ENCODE measurements around the gene MCC. TPM values are rescaled to one million over a fixed set of nuclear protein-coding genes. Genes with fewer than 3 reads are reported as not detected.

The MCC gene
- total RNA-seq, 1 experiment from 2014 or later: 0.60 TPM

DNA sequence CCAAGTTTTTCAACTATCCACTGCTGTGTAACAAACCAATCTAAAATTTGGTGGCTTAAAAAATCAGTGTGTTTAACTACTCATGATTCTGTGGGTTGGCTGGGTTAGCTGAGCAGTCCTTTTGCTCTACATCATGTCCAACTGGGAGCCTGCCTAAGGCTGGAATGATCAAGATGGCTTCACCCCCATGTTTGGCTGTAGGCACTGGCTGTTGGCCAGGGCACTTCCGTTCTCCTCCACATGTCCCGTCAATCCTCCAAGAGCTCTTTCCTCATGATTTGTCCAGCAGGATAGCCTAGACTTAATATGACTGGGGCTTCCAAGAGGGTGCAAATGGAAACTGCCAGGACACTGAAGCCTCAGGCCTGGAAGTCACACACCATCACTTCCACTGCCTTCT, 36.5 kb downstream of the MCC start:
- POLR2A ChIA-PET (ENCODE audit: low non-redundant PET): no interaction called here
- CTCF ChIA-PET: no interaction called here

DNA sequence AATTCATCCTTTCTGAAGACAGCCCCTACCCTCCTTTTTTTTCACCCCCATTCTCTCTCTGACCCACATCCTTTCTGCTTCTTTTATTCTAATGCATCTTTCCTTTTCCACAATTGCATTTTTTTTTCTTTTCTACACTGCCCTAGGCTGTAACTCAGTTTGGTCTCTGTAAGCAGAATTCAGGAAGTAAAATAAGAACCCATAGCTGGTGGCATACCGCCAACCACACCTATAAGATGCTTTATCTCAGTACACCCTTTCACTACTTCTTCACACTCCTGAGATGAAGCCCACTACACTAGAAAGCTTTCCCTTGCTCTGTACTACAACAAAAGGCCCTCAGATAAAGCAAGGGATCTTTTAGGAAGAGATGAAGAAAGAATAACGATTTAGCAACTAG, 37.3 kb downstream of the MCC start:
- H3K27me3 ChIP-seq (replicated peaks; ENCODE audit: insufficient read depth, low read depth, low read length, poor library complexity): peaks cover 5% of the 10 kb centered on the region
- CTCF ChIA-PET: no interaction called here
- POLR2A ChIA-PET (ENCODE audit: low non-redundant PET): no interaction called here

More for the DNA sequence above, 36.5 kb downstream of the MCC start:
- intact Hi-C loops (cut with micrococcal nuclease; ENCODE audit: unreplicated experiment): no loop called here
- peaks cover 5% of the 10 kb centered on the region for H3K27me3 ChIP-seq (replicated peaks; ENCODE audit: insufficient read depth, low read depth, low read length, poor library complexity)
- H3K27ac ChIP-seq (ENCODE audit: low read depth, low read length, poor library complexity, severe bottlenecking): no peak overlapping the region
- H3K4me3 ChIP-seq (ENCODE audit: low read depth, low read length, poor library complexity, severe bottlenecking): no peak overlapping the region
- H3K4me1 ChIP-seq (ENCODE audit: insufficient read depth, low read length, poor library complexity, severe bottlenecking): no peaks in the 10 kb centered on the region
- BruUV-seq (replicated peaks): no TSS peak
- DNase-seq (ENCODE audit: low spot score): no peak
- TF ChIP-seq CTCF (conservative IDR thresholded peaks at IDR 0.05; ENCODE audit: low read depth, low read length) (no peak), EZH2 (IDR thresholded peaks at IDR 0.05; ENCODE audit: borderline replicate concordance, low read depth, low read length, poor library complexity, severe bottlenecking) (no peak)
- no peaks in the 10 kb centered on the region for H3K9me3 ChIP-seq (ENCODE audit: low read depth, low read length, poor library complexity, severe bottlenecking)
- H3K36me3 ChIP-seq (ENCODE audit: insufficient read depth, low read length, poor library complexity, severe bottlenecking): no peaks in the 10 kb centered on the region

GRCh38 chr5:113450462-113450861, 37.8 kb downstream of the MCC start:
- no peak overlapping the region for H3K27ac ChIP-seq (ENCODE audit: low read depth, low read length, poor library complexity, severe bottlenecking)
- H3K36me3 ChIP-seq (ENCODE audit: insufficient read depth, low read length, poor library complexity, severe bottlenecking): no peaks in the 10 kb centered on the region
- no peaks in the 10 kb centered on the region for H3K9me3 ChIP-seq (ENCODE audit: low read depth, low read length, poor library complexity, severe bottlenecking)
- TF ChIP-seq CTCF (conservative IDR thresholded peaks at IDR 0.05; ENCODE audit: low read depth, low read length): no peak
- TF ChIP-seq EZH2 (IDR thresholded peaks at IDR 0.05; ENCODE audit: borderline replicate concordance, low read depth, low read length, poor library complexity, severe bottlenecking): no peak
- POLR2A ChIA-PET (ENCODE audit: low non-redundant PET): no interaction called here
- CTCF ChIA-PET: no interaction called here
- intact Hi-C loops (cut with micrococcal nuclease; ENCODE audit: unreplicated experiment): no loop called here
- no TSS peak for BruUV-seq (replicated peaks)
- no peak overlapping the region for H3K4me3 ChIP-seq (ENCODE audit: low read depth, low read length, poor library complexity, severe bottlenecking)
- H3K27me3 ChIP-seq (replicated peaks; ENCODE audit: insufficient read depth, low read depth, low read length, poor library complexity): peaks cover 5% of the 10 kb centered on the region
- no peak for DNase-seq (ENCODE audit: low spot score)
- H3K4me1 ChIP-seq (ENCODE audit: insufficient read depth, low read length, poor library complexity, severe bottlenecking): no peaks in the 10 kb centered on the region

More for the DNA sequence above, 37.3 kb downstream of the MCC start:
- H3K4me3 ChIP-seq (ENCODE audit: low read depth, low read length, poor library complexity, severe bottlenecking): no peak overlapping the region
- BruUV-seq (replicated peaks): no TSS peak
- H3K27ac ChIP-seq (ENCODE audit: low read depth, low read length, poor library complexity, severe bottlenecking): no peak overlapping the region
- no peak for DNase-seq (ENCODE audit: low spot score)
- no peaks in the 10 kb centered on the region for H3K4me1 ChIP-seq (ENCODE audit: insufficient read depth, low read length, poor library complexity, severe bottlenecking)
- TF ChIP-seq EZH2 (IDR thresholded peaks at IDR 0.05; ENCODE audit: borderline replicate concordance, low read depth, low read length, poor library complexity, severe bottlenecking) (no peak), CTCF (conservative IDR thresholded peaks at IDR 0.05; ENCODE audit: low read depth, low read length) (no peak)
- no peaks in the 10 kb centered on the region for H3K9me3 ChIP-seq (ENCODE audit: low read depth, low read length, poor library complexity, severe bottlenecking)
- intact Hi-C loops (cut with micrococcal nuclease; ENCODE audit: unreplicated experiment): no loop called here
- no peaks in the 10 kb centered on the region for H3K36me3 ChIP-seq (ENCODE audit: insufficient read depth, low read length, poor library complexity, severe bottlenecking)

Measured in A673 (cell line).